Gastroesophageal sphincter (tissue), 3 donors: ENCODE data around the gene CCDC177.

Experiments used
- POLR2A ChIP-seq, 2 donors: fragments of 450-650 bp; IDR thresholded peaks; one replicate each; pipeline ENCODE4 v1.6.1; 2017; ENCODE audit warnings: antibody characterized with exemption in 2 of 2, mild to moderate bottlenecking in 2 of 2, moderate library complexity in 1 of 2
- POLR2AphosphoS5 ChIP-seq: sonication (generic); formaldehyde crosslinking; IDR thresholded peaks from one replicate; pipeline ENCODE4 v1.6.1; 2017; ENCODE audit warnings: antibody characterized with exemption
- TF ChIP-seq, protein P1 (sequence below), 4 experiments: fragments of 200-600 bp in 2 of 4; fragments of 450-650 bp in 2 of 4; sonication (generic) in 1 of 4; IDR thresholded peaks; one replicate each; pipeline ENCODE4 v1.5.1; 2017 to 2019; ENCODE audit warnings: antibody characterized with exemption in 4 of 4, mild to moderate bottlenecking in 2 of 4, moderate library complexity in 2 of 4

DNA sequence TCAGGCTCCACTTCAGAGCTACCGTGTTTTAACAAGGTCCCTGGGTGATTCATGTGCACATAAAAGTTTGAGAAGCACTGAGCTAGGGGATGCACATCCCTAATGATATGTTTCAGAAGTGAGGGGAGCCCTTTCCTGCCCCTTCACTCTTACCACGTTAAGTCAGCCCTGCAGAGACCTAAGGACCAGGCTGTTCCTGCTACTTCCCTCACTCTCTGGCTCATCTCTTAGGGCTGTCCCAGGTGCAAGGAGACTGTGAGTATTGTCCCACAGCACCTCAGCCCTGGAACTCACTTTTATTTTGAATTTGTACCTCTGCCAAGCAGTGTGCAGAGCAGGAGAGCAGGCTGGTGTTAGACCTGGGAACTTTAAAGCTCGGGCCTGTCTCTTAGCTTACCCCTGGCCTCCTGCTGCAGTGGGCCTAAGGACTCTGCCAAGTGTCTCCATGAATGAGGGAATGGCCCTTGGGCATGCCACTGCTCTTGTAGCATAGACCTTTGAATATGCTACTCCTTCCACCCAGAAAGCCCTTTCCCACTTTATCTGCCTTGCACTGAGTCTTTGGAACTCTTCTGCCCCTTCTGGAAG is 25.7 kb upstream of the CCDC177 start:
- TF ChIP-seq, protein P1, sequence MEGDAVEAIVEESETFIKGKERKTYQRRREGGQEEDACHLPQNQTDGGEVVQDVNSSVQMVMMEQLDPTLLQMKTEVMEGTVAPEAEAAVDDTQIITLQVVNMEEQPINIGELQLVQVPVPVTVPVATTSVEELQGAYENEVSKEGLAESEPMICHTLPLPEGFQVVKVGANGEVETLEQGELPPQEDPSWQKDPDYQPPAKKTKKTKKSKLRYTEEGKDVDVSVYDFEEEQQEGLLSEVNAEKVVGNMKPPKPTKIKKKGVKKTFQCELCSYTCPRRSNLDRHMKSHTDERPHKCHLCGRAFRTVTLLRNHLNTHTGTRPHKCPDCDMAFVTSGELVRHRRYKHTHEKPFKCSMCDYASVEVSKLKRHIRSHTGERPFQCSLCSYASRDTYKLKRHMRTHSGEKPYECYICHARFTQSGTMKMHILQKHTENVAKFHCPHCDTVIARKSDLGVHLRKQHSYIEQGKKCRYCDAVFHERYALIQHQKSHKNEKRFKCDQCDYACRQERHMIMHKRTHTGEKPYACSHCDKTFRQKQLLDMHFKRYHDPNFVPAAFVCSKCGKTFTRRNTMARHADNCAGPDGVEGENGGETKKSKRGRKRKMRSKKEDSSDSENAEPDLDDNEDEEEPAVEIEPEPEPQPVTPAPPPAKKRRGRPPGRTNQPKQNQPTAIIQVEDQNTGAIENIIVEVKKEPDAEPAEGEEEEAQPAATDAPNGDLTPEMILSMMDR (IDR thresholded peaks at IDR 0.05) = no peak
- TF ChIP-seq POLR2A (IDR thresholded peaks at IDR 0.05) (no peak), POLR2AphosphoS5 (no peak)
